Measurements from ENCODE around the gene PCGF3.

DNA sequence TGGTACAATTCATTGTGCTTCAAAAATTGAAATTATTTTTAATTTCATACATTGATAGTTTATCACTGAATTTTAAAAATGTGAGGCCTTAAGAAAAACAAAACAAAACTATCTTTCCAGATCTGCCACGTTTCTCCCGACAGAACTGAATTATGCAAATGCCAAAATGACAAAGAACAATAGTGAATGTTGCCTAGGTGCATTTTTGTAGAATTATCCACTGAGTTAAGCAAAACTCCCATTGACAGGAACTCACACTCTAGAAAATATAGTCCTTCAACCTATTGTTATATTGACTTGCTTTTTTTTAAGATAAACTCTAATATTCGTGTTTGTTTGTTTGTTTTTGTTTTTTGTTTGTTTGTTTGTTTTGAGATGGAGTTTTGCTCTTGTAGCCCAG, 6.5 kb downstream of the PCGF3 start:
- TF ChIP-seq, protein P1, sequence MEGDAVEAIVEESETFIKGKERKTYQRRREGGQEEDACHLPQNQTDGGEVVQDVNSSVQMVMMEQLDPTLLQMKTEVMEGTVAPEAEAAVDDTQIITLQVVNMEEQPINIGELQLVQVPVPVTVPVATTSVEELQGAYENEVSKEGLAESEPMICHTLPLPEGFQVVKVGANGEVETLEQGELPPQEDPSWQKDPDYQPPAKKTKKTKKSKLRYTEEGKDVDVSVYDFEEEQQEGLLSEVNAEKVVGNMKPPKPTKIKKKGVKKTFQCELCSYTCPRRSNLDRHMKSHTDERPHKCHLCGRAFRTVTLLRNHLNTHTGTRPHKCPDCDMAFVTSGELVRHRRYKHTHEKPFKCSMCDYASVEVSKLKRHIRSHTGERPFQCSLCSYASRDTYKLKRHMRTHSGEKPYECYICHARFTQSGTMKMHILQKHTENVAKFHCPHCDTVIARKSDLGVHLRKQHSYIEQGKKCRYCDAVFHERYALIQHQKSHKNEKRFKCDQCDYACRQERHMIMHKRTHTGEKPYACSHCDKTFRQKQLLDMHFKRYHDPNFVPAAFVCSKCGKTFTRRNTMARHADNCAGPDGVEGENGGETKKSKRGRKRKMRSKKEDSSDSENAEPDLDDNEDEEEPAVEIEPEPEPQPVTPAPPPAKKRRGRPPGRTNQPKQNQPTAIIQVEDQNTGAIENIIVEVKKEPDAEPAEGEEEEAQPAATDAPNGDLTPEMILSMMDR (IDR thresholded peaks at IDR 0.05), result no peak
- TF ChIP-seq POLR2A (IDR thresholded peaks at IDR 0.05), result no peak

Measured in transverse colon (tissue), 3 donors.